WTC11 (cell line): ENCODE data around the gene MGST1. TPM values are rescaled to one million over a fixed set of nuclear protein-coding genes. Genes with fewer than 3 reads are reported as not detected.

Source experiments
- ATAC-seq: fragments of 200-7000 bp; cut with Tn5 transposase; 2 replicates; pipeline ENCODE4 v1.10.0; 2021; ENCODE audit warnings: mild to moderate bottlenecking, moderate library complexity
- CTCF ChIA-PET: fragments of 300-600 bp; sonication (Branson Sonifier 250); formaldehyde crosslinking; loops from one replicate; lab custom pipeline; 2021; ENCODE audit warnings: antibody characterized with exemption; lab: Charles Lee
- POLR2A ChIA-PET: fragments of 350-600 bp; sonication (Branson Sonifier 250); formaldehyde crosslinking; loops from one replicate; lab custom pipeline; 2021; ENCODE audit warnings: antibody characterized with exemption; lab: Charles Lee
- DNase-seq: peaks from one replicate; pipeline ENCODE4 v3.0.0; 2021; ENCODE audit warnings: low spot score
- H3K27ac Mint-ChIP-seq: 2 replicates; pipeline ENCODE4 v1.8.0; 2021; ENCODE audit warnings: mixed read lengths
- H3K27me3 Mint-ChIP-seq: 2 replicates; pipeline ENCODE4 v1.8.0; 2021; ENCODE audit warnings: low read depth, mild to moderate bottlenecking, moderate library complexity, mixed read lengths
- H3K36me3 Mint-ChIP-seq: 2 replicates; pipeline ENCODE4 v1.8.0; 2021; ENCODE audit warnings: mixed read lengths
- H3K4me1 Mint-ChIP-seq: 2 replicates; pipeline ENCODE4 v1.8.0; 2022; ENCODE audit warnings: mixed read lengths
- H3K4me3 Mint-ChIP-seq: 2 replicates; pipeline ENCODE4 v1.8.0; 2021; ENCODE audit warnings: mild to moderate bottlenecking, moderate library complexity, mixed read lengths
- H3K9me3 Mint-ChIP-seq: 2 replicates; pipeline ENCODE4 v1.8.0; 2021; ENCODE audit warnings: mixed read lengths
- E2F4 ChIP-seq: sonication (generic); formaldehyde crosslinking; IDR thresholded peaks from 2 replicates; pipeline ENCODE4 v1.8.1; 2022; ENCODE audit warnings: low read depth, mild to moderate bottlenecking, moderate library complexity, missing genetic modification reagents, borderline replicate concordance
- ELF4 ChIP-seq: sonication (generic); formaldehyde crosslinking; IDR thresholded peaks from 2 replicates; pipeline ENCODE4 v1.8.1; 2022; ENCODE audit warnings: low read depth, mild to moderate bottlenecking, moderate library complexity, missing genetic modification reagents
- ERG ChIP-seq: fragments of 250-450 bp; sonication (Bioruptor Pico); IDR thresholded peaks from 2 replicates; pipeline ENCODE4 v1.8.0; 2021; ENCODE audit warnings: mild to moderate bottlenecking
- GABPB1 ChIP-seq: sonication (generic); formaldehyde crosslinking; IDR thresholded peaks from 2 replicates; pipeline ENCODE4 v1.8.1; 2023; ENCODE audit warnings: mild to moderate bottlenecking, missing genetic modification reagents
- KAT7 ChIP-seq: sonication (generic); formaldehyde crosslinking; IDR thresholded peaks from 2 replicates; pipeline ENCODE4 v1.8.1; 2023; ENCODE audit warnings: missing genetic modification reagents, mild to moderate bottlenecking, borderline replicate concordance
- MLX ChIP-seq: sonication (generic); formaldehyde crosslinking; IDR thresholded peaks from 2 replicates; pipeline ENCODE4 v1.8.1; 2023; ENCODE audit warnings: mild to moderate bottlenecking, missing genetic modification reagents, moderate library complexity
- NR2C2 ChIP-seq: sonication (generic); formaldehyde crosslinking; IDR thresholded peaks from 2 replicates; pipeline ENCODE4 v1.8.0; 2022; ENCODE audit warnings: mild to moderate bottlenecking, missing genetic modification reagents
- SMAD3 ChIP-seq: sonication (generic); formaldehyde crosslinking; IDR thresholded peaks from 2 replicates; pipeline ENCODE4 v1.8.0; 2022; ENCODE audit warnings: missing genetic modification reagents, mild to moderate bottlenecking, borderline replicate concordance
- TCF7 ChIP-seq: sonication (generic); formaldehyde crosslinking; IDR thresholded peaks from 2 replicates; pipeline ENCODE4 v1.8.0; 2022; ENCODE audit warnings: mild to moderate bottlenecking, low read depth, missing genetic modification reagents, moderate library complexity
- ZNF121 ChIP-seq: sonication (generic); formaldehyde crosslinking; IDR thresholded peaks from 2 replicates; pipeline ENCODE4 v1.8.0; 2023; ENCODE audit warnings: missing genetic modification reagents
- ZNF263 ChIP-seq: sonication (generic); formaldehyde crosslinking; IDR thresholded peaks from 2 replicates; pipeline ENCODE4 v1.8.1; 2022; ENCODE audit warnings: low read depth, mild to moderate bottlenecking, moderate library complexity, missing genetic modification reagents
- ZNF423 ChIP-seq: fragments of 250-450 bp; sonication (Bioruptor Pico); IDR thresholded peaks from 2 replicates; pipeline ENCODE4 v2.1.2; 2022; ENCODE audit warnings: mild to moderate bottlenecking, moderate library complexity
- ZNF532 ChIP-seq: fragments of 250-450 bp; sonication (Bioruptor Pico); IDR thresholded peaks from 2 replicates; pipeline ENCODE4 v1.9.0; 2021; ENCODE audit warnings: mild to moderate bottlenecking, borderline replicate concordance
- total RNA-seq: library from RNA; stranded (reverse); gene quantifications from 3 replicates; pipeline ENCODE4 v1.2.3, GENCODE V29; 2021
- TF ChIP-seq, protein P1 (sequence below): fragments of 200-600 bp; IDR thresholded peaks from 2 replicates; pipeline ENCODE4 v1.8.0; 2022; ENCODE audit warnings: antibody characterized with exemption
- TF ChIP-seq, protein P2 (sequence below): sonication (generic); formaldehyde crosslinking; IDR thresholded peaks from 2 replicates; pipeline ENCODE4 v1.8.1; 2023; ENCODE audit warnings: mild to moderate bottlenecking, missing genetic modification reagents
- TF ChIP-seq, protein P3 (sequence below): fragments of 250-450 bp; sonication (Bioruptor Pico); IDR thresholded peaks from 2 replicates; pipeline ENCODE4 v2.1.2; 2022; ENCODE audit warnings: mild to moderate bottlenecking, moderate library complexity
- TF ChIP-seq, protein P4 (sequence below): sonication (generic); formaldehyde crosslinking; IDR thresholded peaks from 2 replicates; pipeline ENCODE4 v1.8.1; 2023; ENCODE audit warnings: mild to moderate bottlenecking, missing genetic modification reagents
- TF ChIP-seq, protein P5 (sequence below): sonication (generic); formaldehyde crosslinking; IDR thresholded peaks from 2 replicates; pipeline ENCODE4 v1.8.1; 2022; ENCODE audit warnings: mild to moderate bottlenecking, missing genetic modification reagents, moderate library complexity, borderline replicate concordance
- TF ChIP-seq, protein P6 (sequence below): sonication (generic); formaldehyde crosslinking; IDR thresholded peaks from 2 replicates; pipeline ENCODE4 v1.8.0; 2023; ENCODE audit warnings: mild to moderate bottlenecking, missing genetic modification reagents

Gene MGST1
- total RNA-seq, 1 experiment from 2014 or later = 285 TPM

- no peak overlapping the region for H3K4me3 Mint-ChIP-seq
- H3K9me3 Mint-ChIP-seq = no peaks in the 10 kb centered on the region
- no peaks in the 10 kb centered on the region for H3K27me3 Mint-ChIP-seq
- no peak for DNase-seq
- CTCF ChIA-PET = no interaction called here
- peaks cover 12% of the 10 kb centered on the region for H3K4me1 Mint-ChIP-seq
- POLR2A ChIA-PET = no interaction called here
- H3K36me3 Mint-ChIP-seq = no peaks in the 10 kb centered on the region
- H3K27ac Mint-ChIP-seq = no peak overlapping the region
- ATAC-seq = no peak
- no peak for TF ChIP-seq ZNF263
- TF ChIP-seq, protein P1, sequence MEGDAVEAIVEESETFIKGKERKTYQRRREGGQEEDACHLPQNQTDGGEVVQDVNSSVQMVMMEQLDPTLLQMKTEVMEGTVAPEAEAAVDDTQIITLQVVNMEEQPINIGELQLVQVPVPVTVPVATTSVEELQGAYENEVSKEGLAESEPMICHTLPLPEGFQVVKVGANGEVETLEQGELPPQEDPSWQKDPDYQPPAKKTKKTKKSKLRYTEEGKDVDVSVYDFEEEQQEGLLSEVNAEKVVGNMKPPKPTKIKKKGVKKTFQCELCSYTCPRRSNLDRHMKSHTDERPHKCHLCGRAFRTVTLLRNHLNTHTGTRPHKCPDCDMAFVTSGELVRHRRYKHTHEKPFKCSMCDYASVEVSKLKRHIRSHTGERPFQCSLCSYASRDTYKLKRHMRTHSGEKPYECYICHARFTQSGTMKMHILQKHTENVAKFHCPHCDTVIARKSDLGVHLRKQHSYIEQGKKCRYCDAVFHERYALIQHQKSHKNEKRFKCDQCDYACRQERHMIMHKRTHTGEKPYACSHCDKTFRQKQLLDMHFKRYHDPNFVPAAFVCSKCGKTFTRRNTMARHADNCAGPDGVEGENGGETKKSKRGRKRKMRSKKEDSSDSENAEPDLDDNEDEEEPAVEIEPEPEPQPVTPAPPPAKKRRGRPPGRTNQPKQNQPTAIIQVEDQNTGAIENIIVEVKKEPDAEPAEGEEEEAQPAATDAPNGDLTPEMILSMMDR = no peak
- TF ChIP-seq ZNF423 (CRISPR knock-in tag) = no peak
- TF ChIP-seq MLX = no peak
- TF ChIP-seq, protein P2, sequence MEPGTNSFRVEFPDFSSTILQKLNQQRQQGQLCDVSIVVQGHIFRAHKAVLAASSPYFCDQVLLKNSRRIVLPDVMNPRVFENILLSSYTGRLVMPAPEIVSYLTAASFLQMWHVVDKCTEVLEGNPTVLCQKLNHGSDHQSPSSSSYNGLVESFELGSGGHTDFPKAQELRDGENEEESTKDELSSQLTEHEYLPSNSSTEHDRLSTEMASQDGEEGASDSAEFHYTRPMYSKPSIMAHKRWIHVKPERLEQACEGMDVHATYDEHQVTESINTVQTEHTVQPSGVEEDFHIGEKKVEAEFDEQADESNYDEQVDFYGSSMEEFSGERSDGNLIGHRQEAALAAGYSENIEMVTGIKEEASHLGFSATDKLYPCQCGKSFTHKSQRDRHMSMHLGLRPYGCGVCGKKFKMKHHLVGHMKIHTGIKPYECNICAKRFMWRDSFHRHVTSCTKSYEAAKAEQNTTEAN (CRISPR knock-in tag) = no peak
- no peak for TF ChIP-seq GABPB1 (CRISPR knock-in tag)
- TF ChIP-seq TCF7 (CRISPR knock-in tag) = no peak
- no peak for TF ChIP-seq E2F4
- no peak for TF ChIP-seq ZNF532 (CRISPR knock-in tag)
- no peak for TF ChIP-seq ZNF121 (CRISPR knock-in tag)
- TF ChIP-seq, protein P3, sequence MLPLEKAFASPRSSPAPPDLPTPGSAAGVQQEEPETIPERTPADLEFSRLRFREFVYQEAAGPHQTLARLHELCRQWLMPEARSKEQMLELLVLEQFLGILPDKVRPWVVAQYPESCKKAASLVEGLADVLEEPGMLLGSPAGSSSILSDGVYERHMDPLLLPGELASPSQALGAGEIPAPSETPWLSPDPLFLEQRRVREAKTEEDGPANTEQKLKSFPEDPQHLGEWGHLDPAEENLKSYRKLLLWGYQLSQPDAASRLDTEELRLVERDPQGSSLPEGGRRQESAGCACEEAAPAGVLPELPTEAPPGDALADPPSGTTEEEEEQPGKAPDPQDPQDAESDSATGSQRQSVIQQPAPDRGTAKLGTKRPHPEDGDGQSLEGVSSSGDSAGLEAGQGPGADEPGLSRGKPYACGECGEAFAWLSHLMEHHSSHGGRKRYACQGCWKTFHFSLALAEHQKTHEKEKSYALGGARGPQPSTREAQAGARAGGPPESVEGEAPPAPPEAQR (CRISPR knock-in tag) = no peak
- TF ChIP-seq, protein P4, sequence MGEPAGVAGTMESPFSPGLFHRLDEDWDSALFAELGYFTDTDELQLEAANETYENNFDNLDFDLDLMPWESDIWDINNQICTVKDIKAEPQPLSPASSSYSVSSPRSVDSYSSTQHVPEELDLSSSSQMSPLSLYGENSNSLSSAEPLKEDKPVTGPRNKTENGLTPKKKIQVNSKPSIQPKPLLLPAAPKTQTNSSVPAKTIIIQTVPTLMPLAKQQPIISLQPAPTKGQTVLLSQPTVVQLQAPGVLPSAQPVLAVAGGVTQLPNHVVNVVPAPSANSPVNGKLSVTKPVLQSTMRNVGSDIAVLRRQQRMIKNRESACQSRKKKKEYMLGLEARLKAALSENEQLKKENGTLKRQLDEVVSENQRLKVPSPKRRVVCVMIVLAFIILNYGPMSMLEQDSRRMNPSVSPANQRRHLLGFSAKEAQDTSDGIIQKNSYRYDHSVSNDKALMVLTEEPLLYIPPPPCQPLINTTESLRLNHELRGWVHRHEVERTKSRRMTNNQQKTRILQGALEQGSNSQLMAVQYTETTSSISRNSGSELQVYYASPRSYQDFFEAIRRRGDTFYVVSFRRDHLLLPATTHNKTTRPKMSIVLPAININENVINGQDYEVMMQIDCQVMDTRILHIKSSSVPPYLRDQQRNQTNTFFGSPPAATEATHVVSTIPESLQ (CRISPR knock-in tag) = no peak
- TF ChIP-seq, protein P5, sequence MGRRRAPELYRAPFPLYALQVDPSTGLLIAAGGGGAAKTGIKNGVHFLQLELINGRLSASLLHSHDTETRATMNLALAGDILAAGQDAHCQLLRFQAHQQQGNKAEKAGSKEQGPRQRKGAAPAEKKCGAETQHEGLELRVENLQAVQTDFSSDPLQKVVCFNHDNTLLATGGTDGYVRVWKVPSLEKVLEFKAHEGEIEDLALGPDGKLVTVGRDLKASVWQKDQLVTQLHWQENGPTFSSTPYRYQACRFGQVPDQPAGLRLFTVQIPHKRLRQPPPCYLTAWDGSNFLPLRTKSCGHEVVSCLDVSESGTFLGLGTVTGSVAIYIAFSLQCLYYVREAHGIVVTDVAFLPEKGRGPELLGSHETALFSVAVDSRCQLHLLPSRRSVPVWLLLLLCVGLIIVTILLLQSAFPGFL (CRISPR knock-in tag) = no peak
- TF ChIP-seq ERG (CRISPR knock-in tag) = no peak
- no peak for TF ChIP-seq NR2C2 (CRISPR knock-in tag)
- no peak for TF ChIP-seq SMAD3 (CRISPR knock-in tag)
- TF ChIP-seq, protein P6, sequence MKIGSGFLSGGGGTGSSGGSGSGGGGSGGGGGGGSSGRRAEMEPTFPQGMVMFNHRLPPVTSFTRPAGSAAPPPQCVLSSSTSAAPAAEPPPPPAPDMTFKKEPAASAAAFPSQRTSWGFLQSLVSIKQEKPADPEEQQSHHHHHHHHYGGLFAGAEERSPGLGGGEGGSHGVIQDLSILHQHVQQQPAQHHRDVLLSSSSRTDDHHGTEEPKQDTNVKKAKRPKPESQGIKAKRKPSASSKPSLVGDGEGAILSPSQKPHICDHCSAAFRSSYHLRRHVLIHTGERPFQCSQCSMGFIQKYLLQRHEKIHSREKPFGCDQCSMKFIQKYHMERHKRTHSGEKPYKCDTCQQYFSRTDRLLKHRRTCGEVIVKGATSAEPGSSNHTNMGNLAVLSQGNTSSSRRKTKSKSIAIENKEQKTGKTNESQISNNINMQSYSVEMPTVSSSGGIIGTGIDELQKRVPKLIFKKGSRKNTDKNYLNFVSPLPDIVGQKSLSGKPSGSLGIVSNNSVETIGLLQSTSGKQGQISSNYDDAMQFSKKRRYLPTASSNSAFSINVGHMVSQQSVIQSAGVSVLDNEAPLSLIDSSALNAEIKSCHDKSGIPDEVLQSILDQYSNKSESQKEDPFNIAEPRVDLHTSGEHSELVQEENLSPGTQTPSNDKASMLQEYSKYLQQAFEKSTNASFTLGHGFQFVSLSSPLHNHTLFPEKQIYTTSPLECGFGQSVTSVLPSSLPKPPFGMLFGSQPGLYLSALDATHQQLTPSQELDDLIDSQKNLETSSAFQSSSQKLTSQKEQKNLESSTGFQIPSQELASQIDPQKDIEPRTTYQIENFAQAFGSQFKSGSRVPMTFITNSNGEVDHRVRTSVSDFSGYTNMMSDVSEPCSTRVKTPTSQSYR (CRISPR knock-in tag) = no peak
- TF ChIP-seq KAT7 (CRISPR knock-in tag) = no peak
- TF ChIP-seq ELF4 (CRISPR knock-in tag) = no peak
Observed at GRCh38 chr12:16299403-16299802, 48.0 kb upstream of the MGST1 start.
